K562 (cell line): ENCODE data around the gene SLC38A10. TPM values are rescaled to one million over a fixed set of nuclear protein-coding genes. Genes with fewer than 3 reads are reported as not detected.

Experiments used
- ATAC-seq: fragments of 200-7000 bp; cut with Tn5 transposase; 3 replicates; pipeline ENCODE4 v1.9.1; 2020; ENCODE audit warnings: moderate library complexity
- BruUV-seq: library from RNA; stranded (reverse); fragments of 400-500 nt; replicated peaks from 2 replicates; lab custom pipeline; 2021; lab: Mats Ljungman, UMichigan
- CTCF ChIA-PET: fragments of 300-600 bp; formaldehyde crosslinking; extraction: SDS; loops from one replicate; lab custom pipeline; 2021; ENCODE audit warnings: low intra/inter-chr PET ratio; lab: Yijun Ruan, JAX
- POLR2A ChIA-PET: fragments of 300-600, 350-650 bp; sonication (Branson Sonifier 250); formaldehyde crosslinking; extraction: SDS; loops from one replicate; lab custom pipeline; 2021; ENCODE audit warnings: antibody characterized with exemption, inconsistent platforms; lab: Yijun Ruan, JAX
- DNase-seq, 4 experiments: peaks; one replicate each; pipeline versions ENCODE4 v3.0.0 to v3.0.0-alpha.2; 2011 to 2018; ENCODE audit warnings: low spot score in 3 of 4, mixed read lengths in 3 of 4; ENCODE audit errors: extremely low read depth in 1 of 4
- FAIRE-seq: peaks from 2 replicates; lab custom pipeline; 2011; peaks lifted over from hg19 to GRCh38; lab: Jason Lieb, UNC
- H2AFZ ChIP-seq: 2 replicates; pipeline ENCODE4 v1.6.0; 2011; ENCODE audit warnings: low read depth, low read length, control low read depth, inconsistent platforms
- H3K27ac ChIP-seq: fragments of 200-600 bp; 3 replicates; pipeline ENCODE4 v1.8.0; 2011; ENCODE audit warnings: low read depth, mild to moderate bottlenecking, control low read depth, inconsistent platforms, low read length, moderate library complexity, mixed read lengths; ENCODE audit errors: extremely low read depth
- H3K27me3 ChIP-seq, 2 experiments: fragments of 300-600 bp in 1 of 2; 2 replicates in 1 of 2; 3 replicates in 1 of 2; pipeline versions ENCODE4 v1.6.0 to v1.8.0; 2011; ENCODE audit warnings: inconsistent platforms in 2 of 2, low read length in 2 of 2, mild to moderate bottlenecking in 1 of 2, mixed read lengths in 1 of 2, moderate library complexity in 1 of 2; ENCODE audit not compliant: control insufficient read depth in 2 of 2, insufficient read depth in 2 of 2
- H3K36me3 ChIP-seq: fragments of 300-600 bp; 3 replicates; pipeline ENCODE4 v1.8.0; 2011; ENCODE audit warnings: mild to moderate bottlenecking, low read length, inconsistent platforms; ENCODE audit not compliant: control insufficient read depth, insufficient read depth
- H3K4me1 ChIP-seq, 2 experiments: fragments of 200-600 bp in 1 of 2; replicated peaks in 1 of 2; 2 replicates in 1 of 2; 3 replicates in 1 of 2; pipeline versions ENCODE4 v1.5.1 to v1.8.0; 2011; ENCODE audit warnings: inconsistent platforms in 2 of 2, low read length in 2 of 2, mild to moderate bottlenecking in 1 of 2, mixed read lengths in 1 of 2, moderate library complexity in 1 of 2; ENCODE audit not compliant: control insufficient read depth in 2 of 2, insufficient read depth in 2 of 2
- H3K4me2 ChIP-seq: 2 replicates; pipeline ENCODE4 v1.6.1; 2011; ENCODE audit warnings: low read length, control low read depth, inconsistent platforms, mixed read lengths; ENCODE audit not compliant: insufficient read depth
- H3K4me3 ChIP-seq: fragments of 200-600 bp; sonication (generic), shearing (Covaris generic); 2 replicates; pipeline ENCODE4 v1.5.1; 2016; ENCODE audit warnings: control low read depth, inconsistent platforms
- H3K79me2 ChIP-seq: fragments of 200-600 bp; 3 replicates; pipeline ENCODE4 v1.8.0; 2011; ENCODE audit warnings: low read length, inconsistent platforms; ENCODE audit not compliant: control insufficient read depth, insufficient read depth
- H3K9ac ChIP-seq, 2 experiments: 2 replicates each; pipeline versions ENCODE4 v1.6.0 to v1.6.1; 2011; ENCODE audit warnings: low read depth in 2 of 2, low read length in 2 of 2, control low read depth in 1 of 2, inconsistent platforms in 1 of 2, mild to moderate bottlenecking in 1 of 2, mixed read lengths in 1 of 2; ENCODE audit not compliant: insufficient read depth in 1 of 2
- H3K9me1 ChIP-seq: one replicate; pipeline ENCODE4 v1.6.0; 2011; ENCODE audit warnings: inconsistent platforms, mild to moderate bottlenecking, low read length, moderate library complexity; ENCODE audit not compliant: control insufficient read depth, insufficient read depth
- H3K9me3 ChIP-seq: replicated peaks from 2 replicates; pipeline ENCODE4 v1.5.1; 2011; ENCODE audit warnings: low read depth, low read length, inconsistent platforms; ENCODE audit not compliant: control insufficient read depth, insufficient read depth
- H4K20me1 ChIP-seq: replicated peaks from 2 replicates; pipeline ENCODE4 v1.6.1; 2011; ENCODE audit warnings: low read length, inconsistent platforms, mixed read lengths; ENCODE audit not compliant: control insufficient read depth, insufficient read depth
- ATF1 ChIP-seq, 2 experiments: fragments of 450-650 bp in 1 of 2; IDR thresholded peaks; 2 replicates each; pipeline ENCODE4 v1.6.1; 2016; ENCODE audit warnings: missing compliant biosample characterization in 1 of 2, missing genetic modification characterization in 1 of 2
- HDGF ChIP-seq: fragments of 450-650 bp; IDR thresholded peaks from 2 replicates; pipeline ENCODE4 v1.6.1; 2016
- KDM5B ChIP-seq: fragments of 200-600 bp; sonication (generic); IDR thresholded peaks from 2 replicates; pipeline ENCODE4 v1.6.1; 2012; ENCODE audit warnings: low read depth, mild to moderate bottlenecking, moderate library complexity, low read length, control low read depth, inconsistent platforms; ENCODE audit not compliant: insufficient replicate concordance
- MAZ ChIP-seq, 2 experiments: fragments of 450-650 bp in 1 of 2; sonication (generic) in 1 of 2; formaldehyde crosslinking; IDR thresholded peaks in 1 of 2; conservative IDR thresholded peaks in 1 of 2; 2 replicates each; pipeline versions ENCODE4 v1.4.0 to v1.5.0; 2020; ENCODE audit warnings: mild to moderate bottlenecking in 1 of 2, missing genetic modification reagents in 1 of 2
- POLR2A ChIP-seq: fragments of 450-650 bp; conservative IDR thresholded peaks from 2 replicates; pipeline ENCODE4 v1.6.1; 2016
- RCOR1 ChIP-seq, 2 experiments: IDR thresholded peaks; 2 replicates each; pipeline ENCODE4 v1.6.1; 2012; ENCODE audit warnings: low read depth in 2 of 2, low read length in 2 of 2, borderline replicate concordance in 1 of 2, improper control_type of control experiment in 1 of 2
- SIN3A ChIP-seq, 2 experiments: fragments of 150-350 bp in 1 of 2; IDR thresholded peaks; 2 replicates each; pipeline ENCODE4 v1.6.1; 2011 to 2016; ENCODE audit warnings: borderline replicate concordance in 2 of 2, low read depth in 2 of 2, low read length in 2 of 2, mild to moderate bottlenecking in 2 of 2, moderate library complexity in 2 of 2; ENCODE audit not compliant: control insufficient read depth in 1 of 2
- ZBTB11 ChIP-seq, 3 experiments: fragments of 200-800 bp in 1 of 3; fragments of 250-450 bp in 1 of 3; fragments of 450-650 bp in 1 of 3; sonication (Bioruptor Pico) in 1 of 3; sonication (Bioruptor generic) in 1 of 3; formaldehyde crosslinking in 1 of 3; IDR thresholded peaks; 2 replicates each; pipeline versions ENCODE4 v1.6.1 to v1.8.0; 2016 to 2022; ENCODE audit warnings: mild to moderate bottlenecking in 2 of 3, missing genetic modification characterization in 2 of 3, missing compliant biosample characterization in 1 of 3, moderate library complexity in 1 of 3
- ZNF165 ChIP-seq: fragments of 250-450 bp; sonication (Bioruptor Pico); IDR thresholded peaks from 2 replicates; pipeline ENCODE4 v1.4.0; 2020; ENCODE audit warnings: borderline replicate concordance
- ZZZ3 ChIP-seq: fragments of 450-650 bp; IDR thresholded peaks from 2 replicates; pipeline ENCODE4 v1.6.1; 2016; ENCODE audit warnings: antibody characterized with exemption, mild to moderate bottlenecking, moderate library complexity
- WGBS: fragments of 100-300 bp; shearing (Covaris generic); methylation state at CpG from one replicate; pipeline ENCODE4 v1.1.6; 2016; ENCODE audit warnings: low coverage, mixed read lengths; ENCODE audit not compliant: insufficient coverage; ENCODE audit errors: missing lambda C conversion rate; 5-methylcytosine and 5-hydroxymethylcytosine counted together
- in situ Hi-C: fragments of 300-500 bp; cut with MboI; formaldehyde crosslinking; loops from 4 replicates; pipeline ENCODE4 v1.15.0; 2018; ENCODE audit warnings: inconsistent platforms, mixed read lengths
- intact Hi-C: fragments of 100-400 bp; cut with micrococcal nuclease; formaldehyde crosslinking; loops from 2 replicates; pipeline ENCODE4 v1.14.2; 2022
- polyA plus RNA-seq, 8 experiments: library from polyadenylated mRNA; depleted of rRNA in 4 of 8; stranded (reverse) in 5 of 8; unstranded in 3 of 8; fragments of >200 nt; fragmentation: Nextera tagmentation in 2 of 8; fragmentation: Illumina TruSeq in 1 of 8; extraction: Ambion mirVana in 2 of 8; extraction: Trizol in 1 of 8; gene quantifications; 2 replicates each; pipeline versions ENCODE4 v1.2.1 to v1.2.3, GENCODE V29; 2011 to 2014; ENCODE audit warnings: inconsistent platforms in 1 of 8, missing spikeins in 1 of 8
- total RNA-seq, 7 experiments: library from RNA; depleted of rRNA in 6 of 7; stranded (reverse); fragments of >200 nt in 6 of 7; fragmentation: Illumina TruSeq in 2 of 7; extraction: Trizol in 2 of 7; gene quantifications; 2 replicates each; pipeline versions ENCODE4 v1.2.1 to v1.2.3, GENCODE V29; 2011 to 2021; ENCODE audit warnings: low replicate concordance in 1 of 7
- TF ChIP-seq, protein P1 (sequence below): fragments of 450-650 bp; formaldehyde crosslinking; conservative IDR thresholded peaks from 2 replicates; pipeline ENCODE4 v1.4.0; 2022; ENCODE audit warnings: mild to moderate bottlenecking, missing genetic modification characterization

SLC38A10 gene
- total and polyA plus RNA-seq, 9 of the 15 experiments (the other 6 are each of a cell fraction or from before 2014, with no cell fraction given): 0.45 to 54.2 (median 13.8) TPM

- intact Hi-C loops: loop anchor here (1.0 kb wide), 1 partner anchor 100 kb away; no protein-coding TSS in a partner anchor
- ATAC-seq (peak; percentile 50), DNase-seq (peak; percentile 75 to 84 (median 79)), FAIRE-seq (peak; percentile 82)
- Histone ChIP-seq H3K9ac (peak overlapping the region in 1 of 2 experiments; percentile 19; a peak in 1 of 4 replicates), H3K27ac (no peak overlapping the region), H3K36me3 (peaks cover 19% of the 10 kb centered on the region; the same call in 1 of the 3 replicates), H3K4me2 (no peak overlapping the region), H4K20me1 (peaks cover 6% of the 10 kb centered on the region; the same call in 1 of the 2 replicates), H2AFZ (no peak overlapping the region), H3K79me2 (peaks cover 34% of the 10 kb centered on the region), H3K9me3 (no peaks in the 10 kb centered on the region), H3K4me1 (peaks cover 10 to 89% of the 10 kb centered on the region in 2 experiments; a peak in 4 of 5 replicates), H3K4me3 (no peak overlapping the region), H3K27me3 (no peaks in the 10 kb centered on the region), H3K9me1 (no peaks in the 10 kb centered on the region)
- ChIA-PET CTCF (interaction anchor here (0.7 to 2.0 kb wide), 4 partner anchors 99 to 252 kb away, joined by 3 to 17 read pairs (median 5); no protein-coding TSS in a partner anchor), POLR2A (interaction anchor here (0.7 kb wide), 1 partner anchor 53 kb away, joined by 4 read pairs; the partner anchor contains the start of gene SLC38A10)
- in situ Hi-C loops: loop anchor here (25.0 kb wide), 1 partner anchor 105 kb away; no protein-coding TSS in a partner anchor
- no TSS peak for BruUV-seq
- 60% methylated on average over 17 of the region's 26 CpGs for WGBS
- TF ChIP-seq ZNF165 (no peak), ZBTB11 (CRISPR knock-in tag; IDR thresholded peaks at IDR 0.05) (no peak), ATF1 (CRISPR knock-in tag; IDR thresholded peaks at IDR 0.05) (no peak), ATF1 (tag; IDR thresholded peaks at IDR 0.05) (no peak), POLR2A (peak; percentile 53), ZZZ3 (no peak), MAZ (CRISPR knock-in tag; conservative IDR thresholded peaks at IDR 0.05 in 1 of 2, IDR thresholded peaks at IDR 0.05 in 1 of 2) (peak in 1 of 2 experiments; percentile 72; a peak in 2 of 4 replicates), HDGF (0 out of 2 replicates have a peak, but pooled peaks have one; percentile 50), RCOR1 (IDR thresholded peaks at IDR 0.05; ENCODE audit: borderline replicate concordance in 1 of 2, low read depth in 2 of 2, low read length in 2 of 2) (peak in 1 of 2 experiments; percentile 46; a peak in 1 of 4 replicates), SIN3A (IDR thresholded peaks at IDR 0.05; ENCODE audit: borderline replicate concordance in 2 of 2, control insufficient read depth in 1 of 2, low read depth in 2 of 2, low read length in 2 of 2) (0 out of 4 replicates have a peak, but pooled peaks of 1 of the 2 experiments have one; percentile 37), KDM5B (no peak)
- TF ChIP-seq, protein P1, sequence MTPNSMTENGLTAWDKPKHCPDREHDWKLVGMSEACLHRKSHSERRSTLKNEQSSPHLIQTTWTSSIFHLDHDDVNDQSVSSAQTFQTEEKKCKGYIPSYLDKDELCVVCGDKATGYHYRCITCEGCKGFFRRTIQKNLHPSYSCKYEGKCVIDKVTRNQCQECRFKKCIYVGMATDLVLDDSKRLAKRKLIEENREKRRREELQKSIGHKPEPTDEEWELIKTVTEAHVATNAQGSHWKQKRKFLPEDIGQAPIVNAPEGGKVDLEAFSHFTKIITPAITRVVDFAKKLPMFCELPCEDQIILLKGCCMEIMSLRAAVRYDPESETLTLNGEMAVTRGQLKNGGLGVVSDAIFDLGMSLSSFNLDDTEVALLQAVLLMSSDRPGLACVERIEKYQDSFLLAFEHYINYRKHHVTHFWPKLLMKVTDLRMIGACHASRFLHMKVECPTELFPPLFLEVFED (CRISPR knock-in tag): no peak
Observed at GRCh38 chr17:81241648-81242420, 53.3 kb downstream of the SLC38A10 start.
